Posterior cingulate gyrus (tissue), 11 donors: ENCODE results near the gene LRRK1.

ENCODE experiments used
- DNase-seq, 10 donors: peaks; one replicate each; pipeline versions ENCODE4 v3.0.0 to v3.0.0-alpha.2; 2020 to 2021; ENCODE audit warnings: mixed read lengths in 3 of 10
- intact Hi-C: fragments of 100-400 bp; cut with DNase I; formaldehyde crosslinking; loops from one replicate; pipeline ENCODE4 v1.15.1; 2023

LRRK1 gene

DNA sequence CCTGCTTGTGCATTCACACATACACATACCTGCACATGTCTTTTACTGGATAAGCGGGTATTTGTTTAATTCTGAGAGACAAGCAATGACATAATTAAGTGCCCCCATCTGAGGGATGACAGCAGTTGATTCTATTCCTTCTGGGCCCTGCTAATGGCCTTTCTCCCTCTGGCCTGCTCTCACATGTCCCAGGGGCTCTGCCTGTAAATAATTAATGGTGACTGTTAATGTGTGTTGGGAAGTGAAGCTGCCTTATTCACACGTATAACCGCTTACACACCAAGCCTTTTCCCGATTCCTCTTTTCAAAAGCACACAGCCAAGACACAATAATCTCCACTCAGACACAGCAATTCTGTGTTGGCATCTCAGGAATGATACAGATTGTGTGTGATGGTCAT is 47.8 kb downstream of the LRRK1 start:
- intact Hi-C loops, result no loop called here
- no peak for DNase-seq

DNA sequence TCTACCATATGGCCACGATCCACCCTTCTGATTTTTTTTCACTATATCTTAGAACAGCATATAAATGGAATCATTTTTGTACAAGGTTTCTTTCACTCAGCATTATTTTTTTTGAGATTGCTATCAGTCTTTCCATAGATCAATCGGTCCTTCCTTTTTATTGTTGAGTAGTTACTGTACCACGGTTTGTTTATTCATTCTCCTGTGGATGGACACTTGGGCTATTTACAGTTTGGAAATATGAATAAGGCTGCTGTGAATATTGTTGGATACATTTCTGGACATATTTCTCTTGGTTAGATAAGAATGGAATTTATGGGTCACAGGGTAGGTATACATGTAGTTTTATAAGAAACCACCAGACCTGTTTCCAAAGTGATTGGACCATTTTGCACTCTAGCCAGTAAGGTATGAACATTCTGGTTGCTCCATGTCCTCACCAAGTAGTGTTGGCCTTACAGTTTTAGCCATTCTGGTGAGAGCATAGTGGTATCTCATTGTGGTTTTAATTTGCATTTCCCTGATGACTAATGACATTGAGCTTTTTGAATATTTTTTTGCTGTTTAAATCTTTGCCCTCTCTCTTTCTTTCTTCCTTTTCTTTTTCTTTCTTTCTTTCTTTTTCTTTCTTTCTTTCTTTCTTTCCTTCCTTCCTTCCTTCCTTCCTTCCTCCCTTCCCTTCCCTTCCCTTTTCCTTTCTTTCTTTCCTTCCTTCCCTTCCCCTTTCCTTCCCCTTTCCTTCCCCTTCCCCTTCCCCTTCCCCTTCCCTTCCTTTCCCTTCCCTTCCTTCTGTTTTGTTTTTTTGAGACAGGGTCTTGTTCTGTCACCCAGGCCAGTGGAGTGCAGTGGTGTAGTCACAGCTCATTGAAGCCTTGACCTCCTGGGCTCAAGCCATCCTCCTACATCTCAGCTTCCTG is 49.2 kb downstream of the LRRK1 start:
- DNase-seq, result no peak
- intact Hi-C loops, result no loop called here

DNA sequence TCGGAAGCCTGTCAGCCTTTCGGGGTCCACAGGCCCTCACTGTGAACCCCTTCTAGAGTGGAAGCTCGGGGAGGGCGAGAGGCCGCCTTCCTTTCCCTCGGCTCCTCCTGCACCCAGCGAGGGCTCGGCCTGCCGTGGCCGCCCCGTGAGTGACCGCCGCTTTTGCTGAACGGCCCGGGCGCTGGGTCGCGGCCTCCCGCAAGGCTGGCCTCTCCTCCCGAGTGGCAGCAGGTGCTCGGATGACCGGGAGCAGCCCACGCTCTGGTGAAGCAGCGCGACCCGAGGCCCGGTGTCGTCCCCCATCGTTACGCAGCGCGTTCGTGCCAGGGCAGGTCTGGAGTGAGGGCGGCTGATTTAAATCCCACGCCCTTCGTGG is 53.8 kb downstream of the LRRK1 start:
- DNase-seq, result peak in 2 of 10 donors; percentile 74 to 83
- intact Hi-C loops, result no loop called here

DNA sequence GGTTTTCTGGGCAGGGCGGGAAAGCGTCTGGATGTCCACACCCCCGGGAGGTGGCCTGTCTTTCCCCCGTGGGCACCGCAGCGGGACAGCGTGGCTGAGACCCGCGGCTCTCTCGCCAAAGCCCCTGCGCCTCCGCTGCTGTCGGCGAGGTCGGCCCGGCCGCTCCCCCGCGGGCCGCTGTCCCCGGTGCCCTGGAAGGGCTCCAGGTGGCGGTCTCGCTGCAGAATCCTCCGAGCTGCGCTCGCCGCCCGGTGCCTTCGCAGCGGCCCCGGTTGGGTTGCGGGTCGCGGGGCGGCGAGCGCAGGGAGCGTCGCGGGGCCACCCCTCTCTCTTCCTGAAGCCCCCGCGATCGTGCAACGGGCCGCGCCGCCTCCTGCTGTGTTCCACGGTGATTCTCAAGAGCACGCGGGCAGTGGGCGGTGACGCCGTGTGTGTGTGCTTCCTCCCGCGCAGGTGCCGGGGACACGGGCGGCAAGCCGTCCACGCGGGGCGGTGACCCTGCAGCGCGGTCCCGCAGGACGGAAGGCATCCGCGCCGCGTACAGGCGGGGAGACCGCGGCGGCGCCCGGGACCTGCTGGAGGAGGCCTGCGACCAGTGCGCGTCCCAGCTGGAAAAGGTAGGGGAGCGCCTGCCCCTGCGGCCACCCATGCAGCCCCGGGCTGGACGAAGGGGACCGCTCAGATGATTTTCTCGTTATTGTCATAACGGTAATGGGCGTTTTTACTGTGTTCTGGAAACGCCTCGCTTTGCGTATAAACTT is 54.4 kb downstream of the LRRK1 start:
- DNase-seq, result peak in 2 of 10 donors; percentile 78 to 80
- intact Hi-C loops, result no loop called here

DNA sequence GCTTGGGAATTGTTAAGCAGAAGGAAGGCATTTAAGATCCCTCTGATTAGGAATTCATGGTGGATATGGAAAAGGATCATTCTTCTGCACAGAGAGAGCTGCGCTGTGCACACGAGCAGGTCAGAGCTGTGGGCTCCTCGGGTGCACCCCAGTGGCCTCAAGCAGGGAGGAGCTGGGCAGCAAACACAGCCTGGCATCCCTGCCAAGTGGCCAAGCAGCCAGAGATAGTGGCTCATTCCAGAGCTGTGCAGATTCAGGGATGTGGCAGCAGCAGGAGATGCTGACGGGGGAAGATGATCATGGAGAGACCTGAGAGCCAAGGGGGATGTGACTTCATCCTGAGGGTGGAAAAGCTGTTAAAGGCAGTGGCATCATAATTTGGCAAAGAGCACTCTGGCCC is 55.9 kb downstream of the LRRK1 start:
- DNase-seq, result peak in 1 of 10 donors; percentile 72
- intact Hi-C loops, result no loop called here

DNA sequence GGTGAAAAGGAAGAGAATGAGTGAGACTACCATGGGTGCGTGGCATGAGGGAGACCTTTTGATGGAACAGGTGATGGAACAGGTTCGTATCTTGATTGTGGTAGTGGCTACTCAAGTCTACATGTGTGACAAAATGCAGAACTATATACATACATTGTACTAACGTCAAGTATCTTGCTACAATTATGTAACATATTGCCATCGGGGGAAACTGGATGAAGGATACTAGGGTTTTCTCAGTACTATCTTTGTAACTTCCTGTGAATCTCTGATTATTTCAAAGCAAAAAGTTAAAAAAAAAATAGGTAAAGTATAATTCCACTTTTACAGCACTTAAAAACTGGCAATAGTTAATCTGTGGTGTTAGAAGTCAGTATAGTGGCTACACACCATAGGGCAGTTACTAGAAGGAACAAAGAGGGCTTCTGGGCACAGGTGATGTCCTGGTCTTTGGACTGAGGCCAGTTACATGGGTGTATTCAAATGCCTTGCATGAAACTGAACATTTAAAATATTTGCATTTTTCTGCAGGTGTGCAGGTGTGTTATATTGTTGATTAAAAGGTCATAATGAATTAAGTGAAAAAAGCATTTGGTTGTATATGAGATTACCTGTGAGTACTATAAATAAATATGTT is 61.4 kb downstream of the LRRK1 start:
- intact Hi-C loops, result no loop called here
- no peak for DNase-seq

DNA sequence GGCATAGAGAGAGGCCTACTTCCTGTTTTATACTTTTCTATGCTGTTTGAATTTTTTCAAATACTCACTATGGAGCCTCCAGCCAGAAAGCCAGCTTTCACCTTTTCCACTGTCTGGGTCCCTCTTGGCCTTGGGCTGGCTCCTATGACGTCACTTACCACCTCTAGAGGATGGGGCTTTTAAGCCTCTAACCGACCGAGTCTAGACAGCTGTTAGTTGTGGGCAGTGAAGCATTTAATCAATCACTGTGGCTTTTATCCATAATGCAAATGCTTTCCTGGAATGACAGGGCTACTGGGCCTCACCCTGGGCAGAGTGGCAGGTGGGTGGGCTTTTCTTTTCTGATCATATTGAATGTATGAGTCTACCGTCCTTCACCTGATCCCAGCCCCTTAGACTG is 61.9 kb downstream of the LRRK1 start:
- DNase-seq, result no peak
- intact Hi-C loops, result no loop called here

DNA sequence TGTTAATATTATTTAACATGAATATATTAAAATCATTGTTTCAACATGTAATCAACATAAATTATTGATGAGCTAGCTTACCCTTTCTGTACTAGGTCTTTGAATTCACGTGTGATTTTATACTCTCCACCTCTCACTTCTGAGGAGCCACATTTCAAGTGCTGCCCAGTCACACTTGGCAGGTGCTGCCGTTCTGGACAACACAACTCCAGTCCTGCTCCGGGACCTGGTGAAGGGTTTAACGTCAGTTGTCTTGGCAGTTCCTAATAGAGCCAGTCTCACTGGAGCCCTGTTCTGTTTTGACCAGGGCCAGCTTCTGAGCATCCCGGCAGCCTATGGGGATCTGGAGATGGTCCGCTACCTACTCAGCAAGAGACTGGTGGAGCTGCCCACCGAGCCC is 64.1 kb downstream of the LRRK1 start:
- intact Hi-C loops, result no loop called here

DNA sequence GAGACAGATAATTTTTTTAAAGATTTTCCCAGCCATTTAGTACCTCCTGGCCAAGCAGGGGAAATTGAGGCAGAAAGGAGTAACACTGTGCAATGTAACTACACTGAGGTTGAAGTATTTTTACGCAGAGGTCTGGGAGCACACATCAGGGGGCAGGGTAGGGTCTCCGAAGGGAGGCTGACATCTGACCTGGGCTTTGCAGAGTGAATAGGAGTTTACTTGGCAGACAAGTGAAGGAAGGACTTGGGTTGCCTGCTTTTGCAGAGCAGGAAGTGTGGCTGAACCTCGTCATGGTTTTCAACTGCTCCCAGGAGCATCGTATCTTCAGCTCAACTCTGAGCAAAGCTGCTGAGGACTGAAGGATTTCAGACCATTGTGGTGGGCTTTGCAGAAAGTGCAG is 66.2 kb downstream of the LRRK1 start:
- DNase-seq, result no peak
- intact Hi-C loops, result no loop called here

More for the DNA sequence above, 64.1 kb downstream of the LRRK1 start:
- no peak for DNase-seq

DNA sequence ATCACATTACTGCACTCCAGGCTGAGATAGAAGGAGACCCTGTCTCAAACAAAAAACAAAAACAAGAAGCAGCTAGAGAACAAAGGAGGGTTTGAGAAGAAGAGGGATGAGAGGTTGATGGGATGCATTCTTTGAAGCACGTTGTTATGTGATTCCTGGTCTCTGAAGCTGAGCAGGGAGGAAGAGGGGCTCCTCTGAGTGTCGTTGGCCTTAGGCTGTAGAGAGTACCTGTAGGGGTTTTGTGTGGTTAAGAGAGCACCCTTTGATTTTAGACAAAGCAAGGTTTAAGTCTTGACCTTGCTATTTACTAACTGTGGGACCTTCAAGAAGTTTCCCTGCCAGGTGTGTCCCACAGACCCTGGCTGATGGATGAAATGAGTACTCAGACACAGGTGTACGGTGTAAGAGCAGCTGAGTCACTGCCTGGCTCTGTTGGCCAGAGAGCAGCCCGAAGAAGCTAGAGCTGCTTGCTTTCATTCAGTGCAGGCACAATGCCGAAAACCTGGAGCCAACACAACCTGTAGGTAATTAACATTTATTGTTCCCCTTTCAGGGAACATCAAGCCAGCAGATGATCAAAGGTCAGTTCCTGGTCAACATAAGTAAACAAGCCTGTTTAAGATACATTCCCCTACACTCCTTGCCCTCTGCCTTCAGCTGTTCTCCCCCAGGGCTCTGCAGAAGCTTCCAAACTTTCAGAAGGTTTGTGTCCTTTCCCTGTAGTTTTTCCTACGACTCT is 67.2 kb downstream of the LRRK1 start:
- no peak for DNase-seq
- intact Hi-C loops, result no loop called here

DNA sequence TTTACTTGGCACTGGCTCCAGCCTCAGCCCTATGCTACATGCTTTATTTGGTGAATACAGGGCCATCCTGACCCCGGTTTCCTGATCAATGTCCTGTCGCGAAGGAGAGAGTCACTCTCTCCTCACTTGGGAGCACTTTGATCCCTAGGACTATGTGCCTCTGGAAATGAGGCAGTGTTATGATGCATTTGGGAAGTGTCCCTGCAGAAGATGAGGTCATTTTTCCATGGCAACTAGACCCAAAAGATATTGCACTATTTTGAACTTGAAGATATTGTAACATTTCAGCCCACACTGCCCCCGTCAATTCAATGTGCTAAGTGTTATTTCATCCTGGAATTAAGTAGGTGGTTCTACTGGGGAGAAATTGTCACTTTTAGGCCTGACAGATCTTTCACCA is 68.0 kb downstream of the LRRK1 start:
- no peak for DNase-seq
- intact Hi-C loops, result no loop called here

DNA sequence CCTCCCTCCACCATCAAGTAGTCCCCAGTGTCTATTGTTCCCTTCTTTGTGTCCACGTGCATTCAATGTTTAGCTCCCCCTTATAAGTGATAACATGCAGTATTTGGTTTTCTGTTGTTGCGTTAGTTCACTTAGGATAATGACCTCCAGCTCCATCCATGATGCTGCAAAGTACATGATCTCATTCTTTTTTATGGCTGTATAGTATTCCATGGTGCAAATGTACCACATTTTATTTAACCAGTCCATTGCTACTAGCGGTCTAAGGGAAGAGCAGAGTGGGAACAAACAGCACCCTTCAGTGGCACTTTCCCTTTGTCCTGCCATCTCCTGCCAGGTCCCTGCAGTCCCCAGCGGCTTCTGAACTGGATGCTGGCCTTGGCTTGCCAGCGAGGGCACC is 69.1 kb downstream of the LRRK1 start:
- no peak for DNase-seq
- intact Hi-C loops, result no loop called here

DNA sequence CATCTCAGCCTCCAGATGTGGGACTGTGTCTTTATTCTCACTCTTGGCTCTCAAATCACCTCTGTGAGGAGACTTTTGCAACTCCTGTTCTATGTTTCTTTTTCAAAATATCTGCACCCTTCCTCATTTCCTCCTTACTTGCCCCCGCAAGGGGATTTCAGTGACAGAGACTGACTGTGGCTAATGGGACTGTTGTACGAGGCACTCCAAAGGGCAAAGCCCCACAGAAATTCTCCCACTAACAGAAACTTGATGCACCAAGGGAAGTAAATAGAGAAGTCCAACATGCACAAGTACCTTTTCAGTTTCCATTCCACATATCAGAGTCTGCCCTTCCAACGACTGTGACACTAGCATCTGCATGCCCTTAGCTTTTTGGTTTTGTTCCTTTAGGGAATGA is 69.7 kb downstream of the LRRK1 start:
- intact Hi-C loops, result no loop called here
- DNase-seq, result no peak

DNA sequence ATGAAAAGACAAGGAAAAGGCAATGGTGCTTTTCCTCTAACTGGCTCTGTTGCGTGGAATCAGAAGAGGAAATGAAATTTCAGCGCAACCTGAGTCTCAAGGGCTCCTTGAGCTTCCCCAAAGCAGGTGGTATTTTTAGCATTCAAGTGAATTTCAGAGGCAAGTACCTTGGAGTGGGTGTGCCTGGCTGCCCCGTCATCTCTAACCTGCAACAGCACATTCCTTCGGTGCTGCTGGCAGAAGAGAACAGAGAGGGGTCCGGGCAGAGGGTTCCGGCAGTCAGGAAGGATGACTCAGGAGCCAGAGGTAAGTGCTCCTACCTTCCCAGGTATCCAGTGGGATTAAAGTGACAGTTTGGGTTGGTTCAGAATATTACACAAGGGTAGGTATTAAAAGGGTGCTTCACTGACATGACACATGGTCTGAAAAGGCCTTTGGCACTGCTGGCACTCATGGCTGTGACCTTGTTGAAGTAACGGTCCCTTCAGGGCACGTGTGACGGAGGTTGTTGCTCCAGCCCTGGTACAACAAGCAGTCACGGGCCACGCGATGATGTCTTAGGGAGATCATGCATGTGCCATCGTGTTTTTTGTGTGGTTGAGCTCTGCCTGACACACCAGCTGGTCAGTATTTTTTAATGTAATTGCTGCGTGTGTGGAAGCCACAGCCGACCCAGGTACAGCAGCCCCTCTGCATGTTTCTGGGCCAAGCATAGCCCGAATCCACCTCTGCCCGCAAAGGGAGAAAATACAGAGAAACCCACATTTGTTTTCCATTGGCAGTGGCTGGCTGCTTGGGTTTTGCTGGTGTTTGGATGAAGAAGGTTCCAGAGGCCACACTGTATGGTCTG is 75.7 kb downstream of the LRRK1 start:
- peak in 1 of 10 donors; percentile 55 for DNase-seq
- intact Hi-C loops, result loop anchor here (5.0 kb wide), 1 partner anchor 358 kb away; no protein-coding TSS in a partner anchor

DNA sequence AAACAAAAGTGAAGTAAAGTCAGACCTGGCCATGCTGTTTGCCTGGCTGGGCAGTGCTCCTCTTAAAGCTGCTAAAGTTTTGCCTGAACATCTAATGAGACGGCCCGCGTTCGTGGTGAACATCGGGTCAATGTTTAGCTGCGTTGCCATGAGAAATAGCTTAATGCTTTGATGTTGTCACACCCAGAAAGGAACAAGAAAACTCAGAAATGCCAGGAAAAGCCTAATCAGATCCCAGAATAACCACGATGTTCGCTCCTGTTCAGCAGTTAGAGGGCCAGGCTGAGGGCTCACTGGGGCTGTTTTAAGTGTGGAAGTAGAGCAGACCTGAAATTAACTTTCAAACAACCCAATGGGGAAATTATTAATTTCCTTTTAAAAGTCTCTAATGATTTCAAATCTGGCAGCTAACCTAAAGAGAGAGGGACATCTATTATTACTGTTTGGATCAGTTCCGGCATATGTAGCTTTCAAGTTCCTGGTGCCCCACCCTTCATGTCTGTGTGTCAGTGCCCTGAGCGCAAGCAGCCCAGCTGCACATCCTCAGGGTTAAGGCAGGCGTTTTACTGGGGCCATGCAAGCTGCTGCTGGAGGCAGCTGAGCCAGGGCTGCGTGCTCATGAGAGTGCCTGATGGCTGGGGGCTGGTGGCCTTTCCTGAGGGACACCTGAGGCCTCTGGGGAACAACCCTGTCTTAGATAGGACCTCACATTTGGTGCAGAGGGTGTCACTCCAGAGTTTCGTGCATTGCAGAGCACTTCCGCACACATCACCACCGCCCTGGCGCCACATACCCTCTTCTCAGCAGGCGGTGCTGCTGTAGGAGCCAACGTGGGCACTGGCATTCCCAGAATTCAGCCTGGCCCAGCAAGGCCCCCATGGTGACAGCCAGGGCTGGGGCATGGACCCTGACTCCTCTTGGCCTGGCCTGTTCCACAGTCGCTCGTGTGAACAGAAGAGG is 76.6 kb downstream of the LRRK1 start:
- peak in 1 of 10 donors; percentile 37 for DNase-seq
- intact Hi-C loops, result no loop called here

DNA sequence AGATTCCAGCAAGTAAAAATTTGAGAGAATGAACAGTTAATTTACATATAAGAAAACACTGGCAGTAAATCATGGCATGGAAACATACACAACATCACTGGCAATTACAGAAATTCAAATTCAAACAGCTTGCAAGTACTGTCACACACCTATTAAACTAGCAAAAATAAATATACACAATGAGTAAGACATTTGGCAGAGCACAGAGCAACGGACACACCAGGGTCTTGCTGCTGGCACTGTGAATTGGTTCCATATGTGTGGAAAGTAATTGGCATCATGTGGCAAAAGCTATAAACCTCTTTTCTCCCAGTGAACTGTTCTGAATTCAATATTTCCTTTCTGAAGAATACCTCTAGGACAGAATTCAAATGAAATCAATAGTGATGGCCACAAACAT is 78.3 kb downstream of the LRRK1 start:
- intact Hi-C loops, result no loop called here
- no peak for DNase-seq

DNA sequence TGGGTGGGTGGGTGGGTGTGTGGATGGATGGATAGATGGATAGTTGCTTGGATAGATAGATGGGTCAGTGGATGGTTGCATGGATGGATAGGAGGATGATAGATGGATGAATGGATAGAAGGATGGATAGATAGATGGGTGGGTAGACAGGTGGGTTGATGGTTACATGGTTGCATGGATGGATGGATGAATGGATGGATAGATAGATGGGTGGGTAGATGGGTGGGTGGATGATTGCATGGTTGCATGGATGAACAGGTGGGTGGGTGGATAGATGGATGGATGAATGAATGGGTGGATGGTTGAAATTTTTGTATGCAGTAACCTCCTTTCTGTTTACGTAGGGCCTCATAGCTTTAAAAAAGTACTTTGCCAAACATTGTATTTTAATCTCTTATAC is 79.5 kb downstream of the LRRK1 start:
- intact Hi-C loops, result no loop called here
- no peak for DNase-seq

DNA sequence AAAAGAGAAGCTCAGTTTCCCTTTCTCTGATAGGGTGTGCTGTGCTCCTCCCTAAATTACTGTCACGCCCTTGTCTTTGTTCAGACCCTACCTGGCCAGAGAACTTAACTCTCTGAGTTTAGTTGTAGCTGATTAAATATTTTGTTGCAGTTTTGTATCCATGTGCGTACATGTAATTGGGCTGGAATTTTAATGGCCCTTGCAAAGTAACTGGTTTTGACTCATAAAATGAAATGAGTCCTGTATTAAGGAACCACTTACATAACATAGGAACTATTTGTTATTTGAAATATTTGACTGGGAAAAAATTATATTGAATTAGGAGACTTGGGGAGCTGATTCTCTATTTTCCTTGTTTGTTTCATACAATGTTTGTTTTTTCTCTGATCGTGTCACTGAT is 80.2 kb downstream of the LRRK1 start:
- no peak for DNase-seq
- intact Hi-C loops, result no loop called here

DNA sequence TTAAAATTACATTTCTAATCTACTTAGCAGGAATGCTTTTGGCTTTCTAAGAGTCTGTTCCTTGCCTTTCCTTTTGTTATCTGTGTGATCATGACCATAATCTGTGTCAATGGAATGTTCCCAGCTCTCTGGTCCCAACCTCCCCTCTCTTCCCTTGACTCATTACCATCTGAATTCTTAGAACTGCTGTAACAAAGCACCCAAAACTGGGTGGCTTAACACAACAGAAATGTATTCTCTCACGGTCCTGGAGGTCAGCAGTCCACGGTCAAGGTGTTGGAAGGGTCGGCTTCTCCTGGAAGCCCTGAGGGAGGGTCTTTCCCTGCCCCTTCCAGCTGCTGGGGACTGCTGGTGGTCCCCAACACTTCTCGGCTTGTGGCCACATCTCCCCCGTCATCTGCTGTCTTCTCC is 81.1 kb downstream of the LRRK1 start:
- DNase-seq, result peak in 1 of 10 donors; percentile 46
- intact Hi-C loops, result no loop called here
